Ascending aorta (tissue), 2 donors: Measurements from ENCODE around the gene TSPAN17. TPM values are rescaled to one million over a fixed set of nuclear protein-coding genes. Genes with fewer than 3 reads are reported as not detected.

ENCODE experiments used
- DNase-seq, 2 donors: peaks; one replicate each; pipeline ENCODE4 v3.0.0-alpha.2; 2019; ENCODE audit warnings: low spot score in 2 of 2
- H3K27ac ChIP-seq, 2 donors: fragments of 200-600 bp; sonication (generic); one replicate each; pipeline ENCODE4 v1.5.1; 2016 to 2017; ENCODE audit warnings: mild to moderate bottlenecking in 1 of 2
- H3K27me3 ChIP-seq: fragments of 200-600 bp; sonication (generic); one replicate; pipeline ENCODE4 v1.5.1; 2017
- H3K36me3 ChIP-seq, 2 donors: fragments of 200-600 bp; sonication (generic); one replicate each; pipeline ENCODE4 v1.5.1; 2016
- H3K4me1 ChIP-seq, 2 donors: fragments of 200-600 bp; sonication (generic); one replicate each; pipeline ENCODE4 v1.5.1; 2016 to 2017; ENCODE audit warnings: mild to moderate bottlenecking in 1 of 2
- H3K4me3 ChIP-seq, 2 donors: fragments of 200-600 bp; sonication (generic); one replicate each; pipeline ENCODE4 v1.5.1; 2016 to 2017; ENCODE audit warnings: mild to moderate bottlenecking in 1 of 2
- H3K9me3 ChIP-seq, 2 donors: fragments of 200-600 bp; sonication (generic); one replicate each; pipeline ENCODE4 v1.5.1; 2016
- intact Hi-C: fragments of 100-400 bp; cut with DNase I; formaldehyde crosslinking; loops from one replicate; pipeline ENCODE4 v1.15.1; 2023
- total RNA-seq: library from RNA; depleted of rRNA; stranded (reverse); fragments of >200 nt; gene quantifications from one replicate; pipeline ENCODE4 v1.1.0, GENCODE V29; 2016
- TF ChIP-seq, protein P1 (sequence below), 3 experiments: fragments of 200-600 bp in 2 of 3; fragments of 450-650 bp in 1 of 3; sonication (generic) in 2 of 3; IDR thresholded peaks; one replicate each; pipeline ENCODE4 v1.5.1; 2016 to 2019; ENCODE audit warnings: antibody characterized with exemption in 3 of 3, mild to moderate bottlenecking in 1 of 3, moderate library complexity in 1 of 3

Gene TSPAN17
- total RNA-seq, 1 donor from 2014 or later, result 32.7 TPM

DNA sequence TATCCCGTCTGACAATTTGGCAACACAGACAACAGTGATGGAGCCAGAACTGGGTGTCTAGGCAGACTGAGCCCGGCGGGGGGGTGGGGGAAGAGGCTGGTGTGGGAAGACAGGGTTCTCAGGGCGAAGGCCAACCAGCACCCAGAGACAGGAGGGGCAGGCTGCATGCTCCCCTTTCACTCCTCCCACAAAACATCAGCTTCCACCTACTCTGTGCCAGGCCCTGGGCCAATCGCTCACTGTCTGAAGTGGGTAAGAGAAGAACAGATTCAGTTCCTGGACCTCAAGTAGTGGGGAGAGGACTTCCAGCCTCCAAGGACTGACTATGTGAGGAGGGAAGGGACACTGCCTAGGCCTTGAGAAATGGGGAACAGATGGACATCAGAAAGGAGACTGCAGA lies 19.7 kb upstream of the TSPAN17 start:
- Histone ChIP-seq H3K27ac (no peak overlapping the region), H3K9me3 (no peaks in the 10 kb centered on the region), H3K4me1 (peaks cover 5 to 13% of the 10 kb centered on the region in 2 donors), H3K27me3 (peaks cover 20% of the 10 kb centered on the region), H3K36me3 (no peaks in the 10 kb centered on the region), H3K4me3 (no peak overlapping the region)
- intact Hi-C loops, result no loop called here
- TF ChIP-seq, protein P1, sequence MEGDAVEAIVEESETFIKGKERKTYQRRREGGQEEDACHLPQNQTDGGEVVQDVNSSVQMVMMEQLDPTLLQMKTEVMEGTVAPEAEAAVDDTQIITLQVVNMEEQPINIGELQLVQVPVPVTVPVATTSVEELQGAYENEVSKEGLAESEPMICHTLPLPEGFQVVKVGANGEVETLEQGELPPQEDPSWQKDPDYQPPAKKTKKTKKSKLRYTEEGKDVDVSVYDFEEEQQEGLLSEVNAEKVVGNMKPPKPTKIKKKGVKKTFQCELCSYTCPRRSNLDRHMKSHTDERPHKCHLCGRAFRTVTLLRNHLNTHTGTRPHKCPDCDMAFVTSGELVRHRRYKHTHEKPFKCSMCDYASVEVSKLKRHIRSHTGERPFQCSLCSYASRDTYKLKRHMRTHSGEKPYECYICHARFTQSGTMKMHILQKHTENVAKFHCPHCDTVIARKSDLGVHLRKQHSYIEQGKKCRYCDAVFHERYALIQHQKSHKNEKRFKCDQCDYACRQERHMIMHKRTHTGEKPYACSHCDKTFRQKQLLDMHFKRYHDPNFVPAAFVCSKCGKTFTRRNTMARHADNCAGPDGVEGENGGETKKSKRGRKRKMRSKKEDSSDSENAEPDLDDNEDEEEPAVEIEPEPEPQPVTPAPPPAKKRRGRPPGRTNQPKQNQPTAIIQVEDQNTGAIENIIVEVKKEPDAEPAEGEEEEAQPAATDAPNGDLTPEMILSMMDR (IDR thresholded peaks at IDR 0.05), result no peak
- DNase-seq, result no peak

DNA sequence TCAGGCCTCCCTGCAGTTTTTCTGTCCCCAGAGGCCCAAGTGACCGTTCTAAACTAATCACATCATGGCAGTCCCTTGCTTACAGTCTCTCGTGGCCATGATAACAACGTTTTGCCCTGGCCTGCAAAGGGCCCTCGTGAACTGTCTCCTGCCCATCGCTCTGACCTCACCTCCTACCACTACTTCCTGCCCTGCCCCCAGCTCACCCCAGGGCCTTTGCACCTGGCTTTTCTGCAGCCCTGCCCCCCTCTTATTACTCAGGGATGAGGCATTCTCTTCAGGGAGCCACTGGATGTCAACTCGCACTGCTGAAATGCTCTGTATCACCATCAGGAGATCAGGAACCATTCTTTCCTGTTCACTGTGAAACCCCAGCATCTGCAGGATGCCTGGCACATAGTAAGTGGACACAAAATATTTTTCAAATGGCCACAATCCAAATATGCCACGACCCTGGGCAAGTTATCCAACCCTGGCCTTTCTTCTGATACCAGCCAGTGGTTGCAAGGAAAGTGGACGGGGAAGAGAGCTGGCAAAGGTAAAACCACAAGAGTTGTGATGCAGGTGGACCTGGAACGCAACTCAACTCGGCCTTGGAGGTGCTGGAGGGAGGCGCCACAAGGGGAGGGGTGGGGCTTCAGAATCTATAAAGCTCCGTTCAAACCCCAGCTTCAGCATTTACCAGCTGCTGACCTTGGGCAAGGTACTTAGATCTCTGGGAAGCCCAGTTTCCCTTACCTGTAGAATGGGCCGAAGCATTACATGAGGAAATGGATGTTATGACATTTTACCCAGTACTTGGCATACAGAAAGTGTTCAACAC lies 18.7 kb upstream of the TSPAN17 start:
- H3K4me1 ChIP-seq, result peaks cover 5 to 13% of the 10 kb centered on the region in 2 donors
- no peak for DNase-seq
- H3K4me3 ChIP-seq, result no peak overlapping the region
- TF ChIP-seq, protein P1 (IDR thresholded peaks at IDR 0.05), result no peak
- no peak overlapping the region for H3K27ac ChIP-seq
- intact Hi-C loops, result no loop called here
- no peaks in the 10 kb centered on the region for H3K36me3 ChIP-seq
- H3K9me3 ChIP-seq, result no peaks in the 10 kb centered on the region
- peaks cover 20% of the 10 kb centered on the region for H3K27me3 ChIP-seq

DNA sequence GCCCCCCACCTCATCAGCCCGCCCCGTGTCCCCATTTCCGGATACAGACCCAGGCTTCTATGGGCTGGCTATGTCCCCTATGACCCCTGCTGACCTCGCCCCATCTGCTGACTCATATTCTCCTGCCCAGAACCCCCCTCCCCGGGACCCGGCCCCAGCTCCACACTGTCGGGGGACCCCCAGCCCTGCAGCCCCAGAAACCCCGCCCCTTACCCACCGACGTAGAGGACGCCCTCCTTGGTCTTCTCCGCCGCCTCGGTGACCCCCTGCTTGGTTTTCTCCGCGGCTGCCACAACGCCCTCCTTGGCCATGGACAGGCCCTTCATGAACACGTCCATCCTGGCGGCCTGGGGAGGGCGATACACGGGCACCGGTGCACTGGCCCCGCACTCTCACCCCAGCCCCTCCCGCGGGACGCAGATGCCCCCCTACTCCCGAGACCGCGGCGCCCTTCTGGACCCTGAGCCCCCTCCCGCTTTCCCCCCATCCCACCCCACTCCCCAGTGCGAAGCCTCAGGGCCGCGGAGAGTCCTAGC lies 17.9 kb upstream of the TSPAN17 start:
- Histone ChIP-seq H3K27ac (no peak overlapping the region), H3K4me1 (peaks cover 5 to 13% of the 10 kb centered on the region in 2 donors), H3K4me3 (peak overlapping the region; percentile 52 to 61), H3K9me3 (no peaks in the 10 kb centered on the region), H3K27me3 (peaks cover 20% of the 10 kb centered on the region), H3K36me3 (no peaks in the 10 kb centered on the region)
- TF ChIP-seq, protein P1 (IDR thresholded peaks at IDR 0.05), result no peak
- DNase-seq, result no peak
- intact Hi-C loops, result no loop called here

DNA sequence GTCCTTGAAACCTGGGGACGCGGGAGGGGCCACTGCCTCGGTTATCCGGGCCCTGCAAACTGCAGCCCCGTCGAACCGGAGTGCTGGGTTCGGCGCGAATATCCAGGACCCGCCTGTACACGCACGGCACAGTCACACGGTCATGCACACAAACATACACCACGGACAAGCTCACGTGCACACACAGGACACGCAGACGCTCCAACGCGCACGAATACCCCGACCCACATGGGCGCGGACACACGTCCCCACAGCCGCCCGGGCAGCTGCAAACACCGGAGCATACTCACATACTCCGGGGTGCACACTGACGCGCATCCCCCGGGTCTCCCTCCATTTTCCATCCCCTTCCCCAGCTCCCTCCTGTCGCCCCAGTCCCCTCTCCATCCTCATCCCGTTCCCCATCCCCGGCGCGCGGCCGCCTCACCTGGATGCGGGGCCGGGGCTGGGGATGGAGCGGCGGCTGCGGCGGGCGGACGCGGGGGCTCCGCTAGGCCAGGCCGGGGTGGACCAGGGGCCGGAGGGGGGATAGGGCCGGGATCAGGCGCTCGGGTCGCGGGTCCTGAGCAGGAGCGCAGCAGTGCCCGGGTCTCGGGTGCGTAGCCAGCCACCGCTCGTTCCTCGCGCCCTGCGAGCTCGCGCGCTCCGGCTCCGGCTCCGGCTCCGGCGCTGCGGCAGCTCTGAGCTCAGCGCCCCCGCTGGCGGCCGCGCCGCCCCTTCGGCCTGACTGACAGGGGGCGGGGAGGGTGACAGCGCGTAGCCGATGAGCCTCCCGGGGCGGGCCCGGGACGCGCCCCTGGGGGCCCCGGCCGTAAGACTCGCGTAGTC lies 17.2 kb upstream of the TSPAN17 start, which contains the start of the genes EIF4E1B and SNCB:
Gene EIF4E1B, plus strand, starts transcription at position 823 of the 828 bp plus-strand sequence. CDS start 12,113 bp downstream, outside the sequence.
Gene SNCB, minus strand, starts transcription at position 682 of the 828 bp plus-strand sequence. CDS start 880 bp downstream, outside the sequence.
- H3K27me3 ChIP-seq, result peaks cover 20% of the 10 kb centered on the region
- no peak for DNase-seq
- peaks cover 5 to 13% of the 10 kb centered on the region in 2 donors for H3K4me1 ChIP-seq
- no peak within 1 kb of the TSS for H3K27ac ChIP-seq
- TF ChIP-seq, protein P1 (IDR thresholded peaks at IDR 0.05), result no peak
- H3K36me3 ChIP-seq, result no peaks in the 10 kb centered on the region
- H3K4me3 ChIP-seq, result peak within 1 kb of the TSS; percentile 52 to 61
- intact Hi-C loops, result no loop called here
- no peaks in the 10 kb centered on the region for H3K9me3 ChIP-seq

DNA sequence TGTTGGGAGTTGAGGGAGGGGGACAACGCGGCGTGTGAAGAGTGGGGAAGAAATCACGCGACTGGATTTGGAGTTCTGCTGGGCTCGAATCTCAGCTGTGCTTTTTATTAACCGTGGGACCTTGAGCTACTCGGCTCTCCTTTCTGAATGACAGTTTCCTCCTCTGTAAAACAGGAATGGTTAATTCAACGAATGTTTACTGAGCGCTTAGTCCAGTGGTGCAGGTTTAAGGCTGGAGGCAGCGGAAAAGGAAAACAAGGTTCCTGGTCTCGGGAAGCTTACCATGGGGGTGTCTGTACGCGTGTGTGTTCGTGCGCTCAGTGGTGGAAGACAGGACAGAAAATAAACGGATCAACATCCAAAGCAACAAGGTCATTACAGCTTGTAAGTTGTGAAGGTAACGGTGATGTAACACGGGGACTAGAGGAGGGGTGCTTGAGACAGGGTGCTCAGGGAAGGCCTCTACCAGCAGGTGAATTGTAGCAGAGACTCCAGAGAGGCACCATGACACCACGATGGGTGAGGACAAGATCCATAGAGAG lies 16.5 kb upstream of the TSPAN17 start:
- intact Hi-C loops, result no loop called here
- Histone ChIP-seq H3K27ac (no peak overlapping the region), H3K4me1 (peaks cover 5 to 13% of the 10 kb centered on the region in 2 donors), H3K4me3 (peak overlapping the region; percentile 52 to 61), H3K36me3 (no peaks in the 10 kb centered on the region), H3K27me3 (peaks cover 20% of the 10 kb centered on the region), H3K9me3 (no peaks in the 10 kb centered on the region)
- TF ChIP-seq, protein P1 (IDR thresholded peaks at IDR 0.05), result no peak
- no peak for DNase-seq
